Measurements from ENCODE around the gene C19orf85.

- TF ChIP-seq FOXP2 (optimal IDR thresholded peaks at IDR 0.05; ENCODE audit: control extremely low read depth, extremely low read length, insufficient read depth) (no peak), POLR2AphosphoS5 (IDR thresholded peaks at IDR 0.05; ENCODE audit: borderline replicate concordance, low read depth, low read length) (no peak)
Observed at GRCh38 chr19:55492362-55492944, 27.9 kb upstream of the C19orf85 start.
